Neural progenitor cell (in vitro differentiated cells): ENCODE measurements around the gene ACYP2.

Experiments
- CTCF ChIP-seq: fragments of 200-600 bp; sonication (generic); IDR thresholded peaks from 2 replicates; pipeline ENCODE4 v1.5.1; 2017; ENCODE audit warnings: antibody characterized with exemption, mild to moderate bottlenecking
- EZH2phosphoT487 ChIP-seq: fragments of 200-600 bp; sonication (generic); IDR thresholded peaks from 2 replicates; pipeline ENCODE4 v1.6.1; 2017; ENCODE audit warnings: antibody characterized with exemption

GRCh38 chr2:54237428-54237827, 122.0 kb downstream of the ACYP2 start:
- TF ChIP-seq CTCF (no peak), EZH2phosphoT487 (no peak)
